Peyer's patch (tissue), 4 donors: Measurements from ENCODE around the gene AMBRA1.

Source experiments
- POLR2A ChIP-seq, 2 donors: fragments of 450-650 bp; IDR thresholded peaks; one replicate each; pipeline ENCODE4 v1.5.1; 2017; ENCODE audit warnings: antibody characterized with exemption in 2 of 2, mild to moderate bottlenecking in 2 of 2, moderate library complexity in 2 of 2
- TF ChIP-seq, protein P1 (sequence below), 6 experiments: fragments of 450-650 bp in 4 of 6; fragments of 200-600 bp in 2 of 6; sonication (generic) in 1 of 6; IDR thresholded peaks; one replicate each; pipeline ENCODE4 v1.5.1; 2017 to 2019; ENCODE audit warnings: antibody characterized with exemption in 6 of 6, mild to moderate bottlenecking in 3 of 6, moderate library complexity in 1 of 6

- TF ChIP-seq, protein P1, sequence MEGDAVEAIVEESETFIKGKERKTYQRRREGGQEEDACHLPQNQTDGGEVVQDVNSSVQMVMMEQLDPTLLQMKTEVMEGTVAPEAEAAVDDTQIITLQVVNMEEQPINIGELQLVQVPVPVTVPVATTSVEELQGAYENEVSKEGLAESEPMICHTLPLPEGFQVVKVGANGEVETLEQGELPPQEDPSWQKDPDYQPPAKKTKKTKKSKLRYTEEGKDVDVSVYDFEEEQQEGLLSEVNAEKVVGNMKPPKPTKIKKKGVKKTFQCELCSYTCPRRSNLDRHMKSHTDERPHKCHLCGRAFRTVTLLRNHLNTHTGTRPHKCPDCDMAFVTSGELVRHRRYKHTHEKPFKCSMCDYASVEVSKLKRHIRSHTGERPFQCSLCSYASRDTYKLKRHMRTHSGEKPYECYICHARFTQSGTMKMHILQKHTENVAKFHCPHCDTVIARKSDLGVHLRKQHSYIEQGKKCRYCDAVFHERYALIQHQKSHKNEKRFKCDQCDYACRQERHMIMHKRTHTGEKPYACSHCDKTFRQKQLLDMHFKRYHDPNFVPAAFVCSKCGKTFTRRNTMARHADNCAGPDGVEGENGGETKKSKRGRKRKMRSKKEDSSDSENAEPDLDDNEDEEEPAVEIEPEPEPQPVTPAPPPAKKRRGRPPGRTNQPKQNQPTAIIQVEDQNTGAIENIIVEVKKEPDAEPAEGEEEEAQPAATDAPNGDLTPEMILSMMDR (IDR thresholded peaks at IDR 0.05) = no peak
- TF ChIP-seq POLR2A (IDR thresholded peaks at IDR 0.05) = no peak
Measured at GRCh38 chr11:46643531-46643930, 49.7 kb upstream of the AMBRA1 start.
